Measurements from ENCODE around the gene ZNF628. TPM values are rescaled to one million over a fixed set of nuclear protein-coding genes. Genes with fewer than 3 reads are reported as not detected.

ZNF628 gene
- total RNA-seq, 1 experiment from 2014 or later: 0.71 TPM

DNA sequence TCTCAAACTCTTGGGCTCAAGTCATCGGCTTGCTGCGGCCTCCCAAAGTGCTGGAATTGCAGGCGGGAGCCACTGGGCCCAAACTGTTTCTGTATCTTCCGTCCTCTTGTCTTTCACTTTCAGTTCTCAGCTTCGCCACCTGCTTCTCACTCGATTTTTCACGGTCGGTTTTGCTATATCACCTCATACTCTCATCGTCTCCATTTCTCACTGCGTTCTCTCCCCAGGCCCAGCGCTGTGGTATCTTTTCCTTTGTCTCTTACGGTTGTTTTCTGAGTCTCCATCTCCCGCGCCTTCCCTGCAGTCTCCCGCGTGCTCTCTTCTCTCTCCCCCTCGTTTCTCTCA is 26.7 kb downstream of the ZNF628 start:
- DNase-seq (ENCODE audit: low read depth, low spot score): no peak
- in situ Hi-C loops (cut with HindIII; ENCODE audit: low pct_unique_long_range_greater_than_20kb, low sequenced_read_pairs): no loop called here

DNA sequence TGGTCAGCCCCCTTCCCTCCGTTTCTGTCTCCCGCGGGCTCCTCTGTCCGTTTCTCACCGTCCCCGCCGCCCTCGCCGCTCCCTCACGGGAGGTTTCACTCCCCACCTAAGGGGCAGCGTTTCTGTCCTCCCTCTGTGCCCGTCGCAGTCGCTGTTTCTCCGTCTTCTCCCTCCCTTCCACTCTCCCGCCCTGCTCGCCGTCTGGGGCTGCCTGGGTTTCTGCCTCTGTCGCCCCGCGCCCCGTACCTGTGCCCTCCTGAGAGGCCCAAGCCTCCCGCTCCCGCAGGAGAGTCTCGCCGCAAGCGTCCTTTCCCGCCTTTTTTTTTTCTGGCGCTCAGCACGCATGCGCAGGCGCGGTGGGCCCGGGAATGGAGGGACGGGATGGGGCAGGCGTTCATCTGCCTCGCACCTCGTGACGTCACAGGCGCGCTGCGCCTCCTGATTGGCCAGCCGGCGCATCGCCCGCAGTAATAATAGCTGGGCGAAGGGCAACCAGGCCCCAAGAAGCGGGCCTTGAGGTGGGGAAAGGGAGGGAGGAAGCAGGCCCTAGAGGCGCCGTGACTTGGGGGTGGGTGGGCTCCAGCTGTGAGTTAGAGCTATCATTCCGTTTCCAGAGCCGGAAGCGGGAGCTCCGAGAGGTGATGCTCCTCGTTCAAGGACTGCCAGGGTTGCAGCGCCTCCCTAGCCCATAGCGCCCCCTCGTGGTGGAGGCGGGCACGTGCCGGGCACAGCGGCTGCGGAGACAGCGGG is 27.3 kb downstream of the ZNF628 start:
- in situ Hi-C loops (cut with HindIII; ENCODE audit: low pct_unique_long_range_greater_than_20kb, low sequenced_read_pairs): no loop called here
- peak; percentile 91 for DNase-seq (ENCODE audit: low read depth, low spot score)

DNA sequence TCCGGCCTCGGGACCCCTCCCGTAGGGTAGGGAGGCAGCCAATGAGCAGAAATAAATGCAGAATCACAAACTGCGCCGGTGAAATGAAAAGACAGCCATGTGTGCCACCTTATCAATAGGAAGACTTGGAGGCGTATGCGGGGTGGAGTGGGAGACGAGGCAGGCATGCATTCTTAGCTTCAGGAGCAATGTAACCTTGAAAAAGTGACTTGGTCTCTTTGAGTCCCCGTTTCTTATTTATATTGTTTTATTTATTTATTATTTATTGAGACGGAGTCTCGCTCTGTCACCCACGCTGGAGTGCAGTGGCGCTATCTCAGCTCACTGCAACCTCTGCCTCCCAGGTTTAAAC is 27.8 kb downstream of the ZNF628 start:
- DNase-seq (ENCODE audit: low read depth, low spot score): no peak

DNA sequence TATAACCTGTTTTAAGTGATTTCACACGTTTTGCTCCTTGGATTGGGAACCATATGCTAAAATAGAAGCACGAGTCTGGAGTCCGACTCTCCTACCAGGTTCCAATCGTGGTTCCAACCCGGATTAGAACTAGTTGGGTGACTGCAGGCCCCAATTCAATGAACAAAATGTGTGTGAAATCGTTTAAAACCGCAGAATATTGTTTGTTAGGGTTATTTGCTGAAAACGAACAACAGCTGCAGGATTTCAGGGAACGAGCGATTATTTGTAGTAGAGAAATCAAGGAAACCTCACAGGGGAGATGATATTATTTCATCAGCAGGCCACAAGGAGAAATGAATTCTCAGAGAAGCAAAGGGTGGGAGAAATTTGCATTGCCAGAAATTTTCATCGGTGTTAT is 28.6 kb downstream of the ZNF628 start:
- in situ Hi-C loops (cut with HindIII; ENCODE audit: low pct_unique_long_range_greater_than_20kb, low sequenced_read_pairs): no loop called here
- DNase-seq (ENCODE audit: low read depth, low spot score): no peak

More for the DNA sequence above, 27.8 kb downstream of the ZNF628 start:
- in situ Hi-C loops (cut with HindIII; ENCODE audit: low pct_unique_long_range_greater_than_20kb, low sequenced_read_pairs): no loop called here

DNA sequence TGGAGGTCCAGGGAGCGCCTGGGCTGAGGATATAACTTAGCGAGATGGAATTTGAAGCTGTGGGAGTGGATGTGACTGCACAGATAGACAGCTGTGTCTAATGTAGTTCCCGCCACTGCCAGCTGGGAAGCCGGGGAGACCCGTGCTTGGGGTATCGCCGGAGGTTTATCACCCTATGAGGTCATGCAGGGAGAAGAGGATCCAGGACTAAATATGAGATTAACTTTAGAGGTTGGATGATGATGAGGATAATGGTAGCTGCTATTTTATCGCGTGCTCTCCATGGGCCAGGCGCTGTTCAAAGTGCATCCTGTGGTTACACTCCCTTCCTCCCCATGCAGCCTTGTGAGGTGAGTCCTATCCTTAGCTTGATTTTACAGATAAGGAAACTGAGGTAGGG is 31.7 kb downstream of the ZNF628 start:
- DNase-seq (ENCODE audit: low read depth, low spot score): no peak
- in situ Hi-C loops (cut with HindIII; ENCODE audit: low pct_unique_long_range_greater_than_20kb, low sequenced_read_pairs): no loop called here

DNA sequence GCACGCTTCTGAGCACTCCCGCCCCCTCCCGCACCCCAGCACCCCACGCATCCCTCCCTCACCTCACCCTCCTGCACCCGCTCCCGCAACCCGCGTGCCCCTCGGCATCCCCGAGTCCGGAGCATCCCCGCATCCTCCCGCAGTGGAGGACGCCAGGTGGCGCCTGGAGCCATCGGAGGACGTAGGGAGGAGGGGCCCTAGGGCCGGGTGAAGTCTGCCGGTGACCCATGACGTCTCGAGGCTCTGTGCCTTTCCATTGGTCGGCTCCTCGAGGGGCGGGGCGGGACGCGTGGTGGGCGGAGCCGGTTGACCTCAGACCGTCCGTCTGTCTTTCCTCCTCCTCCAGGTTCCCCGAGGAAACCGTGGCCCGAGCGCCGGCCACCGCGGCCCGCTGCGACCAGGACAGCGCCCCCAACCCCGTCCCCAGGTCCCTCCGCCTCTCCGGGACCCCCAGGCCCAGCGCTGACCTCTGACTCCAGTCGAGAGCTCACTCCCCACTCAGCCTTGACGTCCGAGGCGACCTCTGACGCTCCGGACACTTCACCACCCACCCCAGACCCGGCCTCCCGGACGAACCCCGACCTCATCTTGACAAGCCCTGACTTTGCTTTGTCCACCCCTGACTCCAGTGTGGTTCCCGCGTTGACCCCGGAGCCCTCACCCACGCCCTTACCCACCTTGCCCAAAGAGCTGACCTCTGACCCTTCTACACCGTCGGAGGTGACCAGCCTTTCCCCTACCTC is 40.6 kb downstream of the ZNF628 start:
- peak; percentile 89 for DNase-seq (ENCODE audit: low read depth, low spot score)
- in situ Hi-C loops (cut with HindIII; ENCODE audit: low pct_unique_long_range_greater_than_20kb, low sequenced_read_pairs): no loop called here

DNA sequence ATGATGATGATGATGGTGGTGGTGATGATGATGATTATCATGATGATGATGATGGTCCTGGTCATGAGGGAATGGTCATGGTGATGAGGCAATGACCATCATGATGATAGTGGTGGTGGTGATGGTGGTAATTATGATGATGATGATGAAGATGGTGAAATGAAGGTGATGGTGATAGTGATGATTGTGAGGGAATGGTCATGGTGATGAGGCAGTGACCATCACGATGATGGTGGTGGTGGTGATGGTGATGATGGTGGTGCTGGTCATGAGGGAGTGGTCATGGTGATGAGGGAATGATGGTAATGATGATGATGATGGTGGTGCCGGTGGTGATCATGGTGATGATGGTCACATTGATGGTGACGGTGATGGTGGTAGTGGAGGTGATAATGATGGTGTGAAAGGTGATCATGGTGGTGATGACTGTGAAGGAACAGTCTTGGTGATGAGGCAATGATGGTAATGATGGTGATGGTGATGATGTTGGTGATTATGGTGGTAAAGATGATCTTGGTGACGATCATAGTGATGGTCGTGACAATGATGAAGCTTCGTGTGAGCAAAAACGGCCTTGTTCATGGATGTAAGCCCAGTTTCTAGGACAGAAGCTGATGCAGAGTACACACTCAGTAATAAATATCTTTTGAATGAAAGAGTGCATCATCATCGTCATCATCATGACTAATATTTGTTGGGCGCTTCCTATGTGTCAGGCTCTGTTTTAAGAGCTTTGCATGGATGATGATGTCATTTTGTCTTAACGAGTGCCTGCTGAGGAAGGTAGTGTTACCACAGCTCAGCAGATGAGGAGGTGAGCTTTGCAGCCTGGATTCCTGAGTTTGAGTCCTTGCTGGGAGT is 43.3 kb downstream of the ZNF628 start:
- DNase-seq (ENCODE audit: low read depth, low spot score): no peak
- in situ Hi-C loops (cut with HindIII; ENCODE audit: low pct_unique_long_range_greater_than_20kb, low sequenced_read_pairs): no loop called here

DNA sequence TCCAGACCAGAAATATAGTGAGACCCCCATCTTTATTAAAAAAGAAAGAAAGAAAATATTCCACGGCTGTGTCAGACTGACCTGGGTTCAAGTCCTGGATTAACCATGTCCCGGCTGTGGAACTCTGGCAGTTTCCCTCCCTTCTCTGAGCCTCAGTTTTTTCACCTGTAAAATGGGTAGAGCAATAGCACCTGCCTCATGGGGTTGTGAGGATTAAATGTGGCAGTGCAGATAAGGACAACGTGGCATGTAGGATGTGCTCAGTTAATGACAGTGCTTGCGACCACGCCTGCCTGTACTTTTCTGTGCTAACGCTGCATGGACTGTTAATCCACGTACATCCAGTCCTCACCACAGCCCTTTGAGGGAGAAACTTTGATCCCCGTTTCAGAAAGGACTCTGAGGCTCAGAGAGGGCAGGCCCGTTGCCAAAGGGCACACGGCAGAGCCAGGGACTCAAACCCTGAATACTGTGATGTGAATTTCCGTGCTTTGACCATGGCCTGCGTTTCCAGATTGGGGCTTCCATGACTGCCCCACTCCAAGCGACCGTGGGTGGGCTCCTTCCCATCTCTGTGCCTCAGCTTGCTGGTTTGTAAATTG is 44.4 kb downstream of the ZNF628 start:
- in situ Hi-C loops (cut with HindIII; ENCODE audit: low pct_unique_long_range_greater_than_20kb, low sequenced_read_pairs): no loop called here
- DNase-seq (ENCODE audit: low read depth, low spot score): no peak

DNA sequence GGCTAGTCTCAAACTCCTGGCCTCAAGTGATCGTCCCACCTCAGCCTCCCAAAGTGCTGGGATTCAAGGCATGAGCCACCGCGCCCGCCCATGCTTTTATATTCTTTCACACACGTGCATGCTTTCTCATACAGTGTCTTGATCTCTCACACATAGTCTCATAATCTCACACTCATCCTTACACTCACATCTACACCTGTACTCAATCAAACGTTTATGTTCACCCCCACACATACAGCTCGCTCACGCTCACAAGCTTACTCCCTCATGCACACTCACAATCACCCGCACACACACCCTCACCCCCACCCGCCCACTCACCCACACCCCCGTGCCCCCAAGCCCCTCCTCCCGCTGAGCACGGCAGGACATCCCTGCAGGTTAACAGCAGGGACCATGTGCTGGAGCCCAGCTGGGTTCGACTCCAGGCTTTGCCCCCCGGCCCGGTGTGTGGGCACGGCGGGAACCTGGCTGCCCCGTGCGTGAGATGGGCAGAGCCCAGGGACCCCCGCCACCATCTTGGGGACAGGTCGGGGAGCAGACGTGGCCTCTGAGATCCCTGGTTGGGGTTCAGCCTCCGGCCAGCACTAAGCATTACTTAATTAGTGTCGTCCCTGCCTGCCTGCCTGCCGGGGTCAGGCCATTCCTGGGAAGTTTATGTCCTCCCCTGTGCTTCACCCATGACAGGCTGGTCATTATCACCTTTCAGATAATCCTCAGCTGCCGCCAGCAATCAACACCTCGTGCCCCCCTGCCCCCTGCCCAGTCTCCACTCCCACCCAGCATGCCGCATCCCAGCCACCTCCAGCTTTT is 49.1 kb downstream of the ZNF628 start:
- in situ Hi-C loops (cut with HindIII; ENCODE audit: low pct_unique_long_range_greater_than_20kb, low sequenced_read_pairs): no loop called here
- DNase-seq (ENCODE audit: low read depth, low spot score): no peak

DNA sequence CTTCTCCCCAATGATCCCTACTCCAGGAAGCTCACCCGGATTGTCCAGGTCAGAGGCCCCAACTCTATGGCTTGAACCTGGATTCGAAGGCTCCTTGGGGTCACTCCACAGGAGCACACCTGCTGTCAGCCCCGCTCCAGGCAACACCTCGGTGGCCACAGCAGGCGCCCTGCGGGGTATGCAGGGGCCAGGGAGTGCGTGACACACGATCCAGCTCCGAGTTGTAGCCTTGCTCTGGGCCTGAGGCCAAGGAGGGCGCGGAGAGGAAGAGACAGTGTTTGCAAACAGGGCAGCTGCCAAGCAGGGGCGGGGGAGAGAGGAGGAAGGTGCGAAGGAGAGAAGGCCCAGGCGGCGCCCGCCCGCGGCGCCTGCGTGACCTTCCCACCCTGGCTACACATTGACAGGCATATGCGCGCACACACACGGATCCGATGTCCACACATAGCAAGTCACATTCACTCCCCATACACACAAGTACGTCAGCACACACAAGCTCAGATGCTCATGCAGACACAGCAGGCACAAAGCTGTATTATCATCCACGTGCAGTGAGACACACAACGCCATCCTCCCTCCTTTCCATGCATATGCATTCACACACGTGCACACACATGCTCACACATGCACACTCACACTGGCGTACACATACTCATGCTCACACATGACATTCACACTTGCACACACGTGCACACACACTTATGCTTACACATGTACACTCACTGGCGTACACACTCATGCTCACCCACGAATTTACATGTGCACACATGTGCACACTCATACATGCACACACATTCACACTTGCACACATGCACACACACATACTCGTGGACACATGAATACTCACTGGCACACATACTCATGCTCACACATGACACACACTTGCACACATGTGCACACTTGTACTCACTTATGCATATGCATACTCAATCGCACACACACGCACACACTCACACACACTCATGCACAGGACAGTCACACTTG is 50.1 kb downstream of the ZNF628 start:
- in situ Hi-C loops (cut with HindIII; ENCODE audit: low pct_unique_long_range_greater_than_20kb, low sequenced_read_pairs): no loop called here
- peak; percentile 23 for DNase-seq (ENCODE audit: low read depth, low spot score)

DNA sequence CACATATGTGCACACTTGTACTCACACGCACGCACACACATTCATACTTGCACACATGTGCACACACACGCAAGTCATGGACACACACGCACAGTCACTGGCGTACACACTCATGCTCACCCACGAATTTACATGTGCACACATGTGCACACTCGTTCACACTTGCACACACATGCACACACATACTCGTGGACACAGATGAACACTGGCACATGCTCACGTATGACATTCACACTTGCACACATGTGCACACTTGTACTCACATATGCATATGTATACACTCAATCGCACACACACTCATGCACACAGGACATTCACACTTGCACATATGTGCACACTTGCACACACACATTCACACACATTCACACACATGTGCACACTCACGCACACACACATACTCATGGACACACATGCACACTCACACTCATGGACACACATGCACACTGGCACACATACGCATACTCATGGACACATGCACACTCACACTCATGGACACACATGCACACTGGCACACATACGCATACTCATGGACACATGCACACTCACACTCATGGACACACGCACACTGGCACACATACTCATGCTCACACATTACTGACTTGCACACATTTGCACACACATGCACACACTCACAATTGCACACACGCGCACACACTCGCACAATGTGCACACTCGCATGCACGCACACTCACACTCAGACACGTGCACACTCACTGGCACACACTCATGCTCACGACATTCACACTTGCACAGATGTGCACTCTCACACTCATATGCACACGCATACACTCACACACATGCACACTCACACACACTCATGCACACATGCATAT is 51.0 kb downstream of the ZNF628 start:
- in situ Hi-C loops (cut with HindIII; ENCODE audit: low pct_unique_long_range_greater_than_20kb, low sequenced_read_pairs): no loop called here
- no peak for DNase-seq (ENCODE audit: low read depth, low spot score)

DNA sequence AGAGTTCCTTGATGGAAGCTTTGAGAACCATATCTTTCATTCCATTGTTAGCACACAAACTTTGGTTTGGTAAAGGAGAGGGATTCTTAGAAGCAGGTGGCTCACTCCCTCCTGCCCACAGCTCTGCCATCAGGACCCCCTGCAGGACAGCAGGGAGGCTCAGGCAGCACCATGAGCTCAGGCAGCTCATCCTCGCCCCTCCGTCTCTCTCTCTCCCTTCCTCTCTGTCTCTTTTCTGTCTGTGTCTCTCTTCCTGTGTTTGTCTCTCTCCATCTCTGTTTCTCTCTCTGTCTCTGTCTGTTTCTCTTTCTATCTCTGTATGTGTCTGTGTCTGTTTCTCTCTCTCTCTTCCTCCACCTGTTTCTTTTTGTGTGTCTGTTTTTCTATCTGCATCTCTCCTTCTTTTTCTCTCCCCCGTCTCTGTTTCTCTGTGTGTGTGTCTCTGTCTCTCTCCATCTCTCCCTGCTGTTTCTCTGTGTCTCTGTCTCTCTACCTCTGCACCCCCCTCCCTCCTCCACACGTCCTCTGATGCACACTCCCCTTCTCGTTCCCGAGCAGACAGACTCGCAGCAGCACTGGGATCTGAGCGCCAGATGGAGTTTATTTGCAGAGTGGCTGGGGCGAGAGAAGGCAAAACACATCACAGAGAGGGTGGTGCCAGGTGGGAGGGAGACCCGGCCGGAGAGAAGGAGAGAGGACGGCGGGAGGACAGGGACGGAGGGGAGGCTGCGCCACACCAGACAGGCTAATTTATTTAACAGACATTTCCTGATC is 51.8 kb downstream of the ZNF628 start:
- no peak for DNase-seq (ENCODE audit: low read depth, low spot score)
- in situ Hi-C loops (cut with HindIII; ENCODE audit: low pct_unique_long_range_greater_than_20kb, low sequenced_read_pairs): no loop called here

DNA sequence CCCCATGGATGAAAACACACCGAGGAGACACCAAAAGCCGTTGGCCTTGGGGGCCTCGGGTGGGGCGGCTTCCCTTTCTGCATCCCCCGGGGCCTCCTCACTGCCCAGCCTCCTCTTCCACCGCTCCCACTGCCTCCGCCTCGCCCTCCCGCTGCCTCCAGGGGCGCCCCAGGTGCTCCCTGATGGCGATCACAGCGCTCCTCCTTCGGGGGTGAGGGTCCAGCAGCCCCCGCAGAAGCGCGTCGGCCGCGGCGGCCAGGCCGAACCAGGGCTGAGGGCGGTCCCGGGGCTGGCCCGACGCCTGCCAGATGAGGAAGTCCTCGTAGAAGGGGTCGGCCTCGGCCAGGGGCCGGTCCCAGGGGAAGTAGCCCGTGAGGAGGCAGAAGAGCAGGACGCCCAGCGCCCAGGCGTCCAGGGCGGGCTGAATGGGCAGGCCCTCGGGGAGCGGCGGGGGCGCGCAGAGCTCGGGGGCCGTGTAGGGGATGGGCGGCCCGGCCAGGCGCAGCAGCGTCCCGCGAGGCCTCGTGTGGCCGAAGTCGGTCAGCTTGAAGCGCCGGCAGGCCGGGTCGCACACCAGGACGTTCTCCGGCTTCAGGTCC is 53.3 kb downstream of the ZNF628 start:
- in situ Hi-C loops (cut with HindIII; ENCODE audit: low pct_unique_long_range_greater_than_20kb, low sequenced_read_pairs): no loop called here

DNA sequence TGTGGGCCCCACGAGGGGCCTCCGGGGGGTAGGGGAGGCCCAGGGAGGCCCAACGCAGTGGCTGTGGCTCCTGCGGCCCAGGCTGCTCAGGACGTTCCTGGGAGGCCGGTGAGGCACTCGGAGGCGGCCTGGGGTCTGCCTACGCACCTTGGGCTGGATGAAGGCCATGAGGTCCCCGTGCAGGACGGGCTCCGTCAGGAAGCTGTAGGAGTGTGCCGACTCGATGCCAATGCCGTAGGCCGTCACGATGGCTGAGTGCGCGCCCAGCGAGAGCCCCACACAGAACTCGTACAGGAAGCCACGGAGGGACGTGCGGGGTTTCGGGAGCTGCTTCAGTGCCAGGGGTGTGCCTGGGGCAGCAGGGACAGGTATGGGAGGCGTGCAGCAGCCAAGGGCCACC is 54.6 kb downstream of the ZNF628 start:
- in situ Hi-C loops (cut with HindIII; ENCODE audit: low pct_unique_long_range_greater_than_20kb, low sequenced_read_pairs): no loop called here
- DNase-seq (ENCODE audit: low read depth, low spot score): no peak

More for the DNA sequence above, 53.3 kb downstream of the ZNF628 start:
- DNase-seq (ENCODE audit: low read depth, low spot score): no peak
